Measurements from ENCODE around the gene ZFP92.
"Not testable (repeated sequence)": the region's sequence is repeated elsewhere in the genome, so short reads cannot be mapped to it uniquely, and the experiment has no call there.

The ZFP92 gene, protein sequence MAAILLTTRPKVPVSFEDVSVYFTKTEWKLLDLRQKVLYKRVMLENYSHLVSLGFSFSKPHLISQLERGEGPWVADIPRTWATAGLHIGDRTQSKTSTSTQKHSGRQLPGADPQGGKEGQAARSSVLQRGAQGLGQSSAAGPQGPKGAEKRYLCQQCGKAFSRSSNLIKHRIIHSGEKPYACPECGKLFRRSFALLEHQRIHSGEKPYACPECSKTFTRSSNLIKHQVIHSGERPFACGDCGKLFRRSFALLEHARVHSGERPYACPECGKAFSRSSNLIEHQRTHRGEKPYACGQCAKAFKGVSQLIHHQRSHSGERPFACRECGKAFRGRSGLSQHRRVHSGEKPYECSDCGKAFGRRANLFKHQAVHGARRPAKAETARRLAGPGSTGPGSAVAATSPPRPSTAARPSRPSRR

DNA sequence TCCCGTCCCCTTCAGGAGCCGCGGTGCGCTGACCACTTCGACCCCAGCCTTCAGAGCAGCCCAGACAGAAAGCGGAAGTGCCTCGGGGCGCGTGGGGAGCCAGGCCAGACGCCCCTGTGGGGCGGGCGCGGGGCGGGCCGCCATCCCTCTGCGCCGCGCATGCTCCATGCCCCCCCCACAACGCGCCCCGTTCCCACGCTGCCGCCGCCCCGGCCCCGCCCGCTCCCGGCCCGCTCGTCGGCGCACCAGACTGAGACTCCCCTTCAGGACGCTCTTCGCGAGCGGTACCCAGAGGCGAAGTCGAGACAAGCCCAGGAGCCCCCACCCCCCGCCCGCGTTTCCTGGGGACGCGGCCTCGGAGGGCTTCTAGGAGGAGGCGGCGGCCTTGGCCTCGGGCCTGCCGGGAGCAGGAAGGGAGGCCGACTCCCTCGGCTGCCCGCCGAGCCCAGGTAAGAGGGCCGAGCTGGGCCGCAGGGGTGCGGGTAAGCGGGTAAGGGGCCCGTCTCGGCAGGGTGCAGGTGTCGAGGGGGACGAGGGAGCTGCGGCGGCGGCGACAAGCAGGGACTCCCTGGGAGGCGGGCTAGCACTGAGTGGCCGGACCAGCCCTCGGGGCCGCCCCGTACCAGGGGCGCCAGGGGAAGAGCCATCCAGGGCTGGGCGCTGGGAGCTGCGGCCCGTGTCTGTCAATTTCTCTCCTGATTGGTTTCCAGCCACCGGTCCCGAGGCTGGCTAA is at the start of gene ZFP92:
TSS of gene ZFP92 (plus strand) at position 218 of the 733 bp plus-strand sequence. CDS start 6,851 bp downstream, outside the sequence.
- peak in 1 of 2 donors; percentile 36 for DNase-seq (ENCODE audit: low read depth in 2 of 2)

DNA sequence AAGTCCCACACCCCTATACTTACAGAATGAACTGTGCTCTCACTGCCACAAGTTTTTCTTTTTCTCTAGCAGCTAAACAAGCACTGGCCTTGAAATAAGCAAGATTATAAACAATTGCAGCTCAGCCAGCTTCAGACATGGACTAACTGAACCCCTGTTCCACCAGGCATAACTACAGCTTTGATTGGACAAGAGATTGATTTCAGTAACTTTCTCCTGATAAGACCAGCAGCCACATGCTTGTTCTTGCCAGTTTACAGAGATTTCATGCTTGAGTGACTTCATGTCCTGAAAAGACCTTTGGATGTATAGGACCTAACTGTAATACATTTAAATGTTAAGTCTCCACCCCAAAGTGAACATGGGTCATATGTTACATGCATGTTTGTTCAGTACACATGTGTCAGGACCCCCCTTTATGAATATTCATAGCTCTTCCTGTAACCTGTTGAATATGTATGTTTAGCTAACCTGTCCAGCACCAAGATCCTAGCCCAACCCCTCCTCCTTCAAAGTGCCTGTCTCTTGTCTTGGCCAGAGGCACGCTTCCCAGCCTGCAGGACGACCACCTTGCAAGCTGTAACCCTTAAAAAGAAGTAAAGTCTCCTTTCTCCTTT is 49.4 kb upstream of the ZFP92 start:
- no peak for DNase-seq (ENCODE audit: low read depth in 2 of 2)

DNA sequence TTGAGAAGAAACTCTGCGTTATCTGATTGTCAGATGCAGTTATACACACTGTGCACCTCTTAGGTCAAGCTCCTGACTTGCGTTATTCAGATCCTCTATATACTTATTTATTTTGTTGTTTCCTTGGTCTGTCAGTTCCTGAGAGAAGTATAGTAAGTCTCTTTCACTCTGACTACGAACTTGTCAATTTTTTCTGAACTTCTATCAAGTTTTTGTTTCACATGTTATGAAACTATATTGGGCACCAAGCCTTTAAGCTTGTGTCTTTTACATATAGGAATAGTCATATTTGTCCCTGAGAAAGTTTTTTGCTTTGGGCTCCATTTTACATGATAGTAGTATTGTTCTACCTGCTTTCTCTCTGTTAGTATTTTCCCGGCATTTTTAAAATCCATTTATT is 45.6 kb upstream of the ZFP92 start:
- no peak for DNase-seq (ENCODE audit: low read depth in 2 of 2)

DNA sequence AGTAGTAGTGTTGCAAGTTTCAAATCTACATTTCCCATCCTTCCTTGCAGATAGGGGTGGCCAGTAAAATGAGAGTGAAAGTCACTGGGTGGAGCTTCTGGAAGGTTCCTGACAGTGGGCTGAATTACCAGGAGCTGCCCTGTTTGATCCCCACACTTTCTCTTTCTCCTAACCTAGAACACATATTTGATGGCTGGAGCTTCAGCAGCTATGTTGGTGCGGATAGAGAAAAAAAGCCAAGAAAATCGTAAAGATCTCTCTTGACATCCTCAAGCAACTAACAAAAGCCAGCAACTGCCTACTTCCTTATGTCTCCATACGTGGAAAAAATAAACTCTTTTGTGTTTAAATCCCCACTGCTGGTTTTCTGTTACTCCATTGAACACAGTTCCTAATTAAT is 45.2 kb upstream of the ZFP92 start:
- DNase-seq (ENCODE audit: low read depth in 2 of 2) = no peak

DNA sequence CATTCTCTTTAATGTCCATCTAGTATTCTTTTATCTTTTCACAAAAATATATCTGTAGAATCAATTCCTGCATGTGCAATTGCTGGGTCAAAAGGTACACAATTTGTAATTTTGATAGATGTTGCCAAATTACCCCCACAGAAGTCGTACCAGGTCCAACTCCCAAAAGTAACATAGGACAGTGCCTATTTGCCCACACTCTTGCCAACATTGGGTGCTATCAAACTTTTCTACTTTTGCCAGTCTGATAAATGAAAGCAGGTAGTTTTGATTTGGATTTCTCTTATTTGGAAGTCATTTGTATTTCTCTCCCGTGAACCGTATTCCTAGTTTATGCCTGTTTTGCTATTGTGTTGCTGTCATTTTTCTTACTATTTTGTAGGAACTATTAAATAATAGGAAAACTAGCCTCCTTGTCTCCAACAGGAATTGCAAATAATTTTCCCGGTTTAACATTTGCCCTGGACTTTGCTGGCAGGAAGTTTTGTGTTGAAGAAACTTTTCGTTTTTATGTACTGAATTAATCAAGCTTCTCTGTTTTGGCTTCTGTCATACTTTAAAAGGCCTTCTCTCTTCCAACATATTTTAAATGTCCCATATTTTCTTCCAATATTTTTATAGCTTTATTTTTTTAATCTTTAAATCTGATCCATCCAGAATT is 44.3 kb upstream of the ZFP92 start:
- DNase-seq (ENCODE audit: low read depth in 2 of 2) = no peak

DNA sequence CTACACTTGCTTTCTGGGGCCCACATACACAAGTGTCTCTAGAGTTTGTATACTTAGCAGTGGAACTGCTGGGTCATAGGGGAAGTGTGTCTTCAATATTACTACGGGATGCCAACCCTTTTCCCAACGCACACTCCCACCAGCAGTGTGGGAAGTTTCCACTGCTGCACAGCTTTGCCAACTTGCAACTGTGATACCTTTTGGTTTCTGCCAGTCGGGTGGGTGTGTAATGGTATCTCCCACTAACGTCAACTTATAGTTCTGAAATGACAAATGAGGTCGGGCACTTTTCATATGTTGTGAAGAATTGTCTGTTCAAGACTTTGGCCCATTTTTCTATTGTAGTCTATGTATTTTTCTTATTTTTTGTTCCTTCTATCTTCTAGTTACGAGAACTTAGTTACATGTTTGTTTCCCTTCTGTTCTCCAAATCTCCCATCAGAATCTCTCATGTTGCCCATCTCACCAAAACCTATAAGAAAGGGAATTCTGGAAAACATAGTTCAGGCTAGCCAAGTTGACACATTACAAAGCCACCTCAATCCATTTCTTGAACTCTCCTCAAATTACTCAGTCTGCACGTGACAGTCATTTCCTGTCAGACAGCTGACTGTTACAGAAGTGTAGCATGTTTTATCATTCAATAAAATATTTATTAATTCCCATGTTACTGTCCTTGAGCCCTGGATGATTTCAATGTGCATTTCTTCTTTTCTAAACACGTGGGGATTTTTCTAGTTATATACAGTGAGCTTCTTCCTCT is 40.8 kb upstream of the ZFP92 start:
- DNase-seq (ENCODE audit: low read depth in 2 of 2) = no peak

DNA sequence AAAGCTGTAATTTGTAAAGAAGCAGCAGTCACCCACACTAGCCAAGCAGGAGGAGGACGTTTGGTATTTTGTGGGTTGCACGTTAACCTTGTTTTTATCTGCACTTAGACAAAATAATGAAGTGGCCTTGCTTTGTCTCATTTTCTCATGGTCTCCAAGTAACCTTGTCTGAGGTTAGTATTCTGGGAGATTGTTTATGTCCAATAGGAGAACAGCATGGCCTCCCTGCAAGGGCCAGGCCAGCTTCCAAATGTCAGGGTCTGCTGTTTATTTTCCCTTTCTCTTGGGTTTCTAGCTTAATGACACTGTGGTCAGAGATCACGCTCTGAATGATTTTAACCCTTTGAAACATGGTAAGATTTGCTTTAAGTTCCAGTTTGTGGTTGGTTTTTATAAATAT is 40.0 kb upstream of the ZFP92 start:
- no peak for DNase-seq (ENCODE audit: low read depth in 2 of 2)

DNA sequence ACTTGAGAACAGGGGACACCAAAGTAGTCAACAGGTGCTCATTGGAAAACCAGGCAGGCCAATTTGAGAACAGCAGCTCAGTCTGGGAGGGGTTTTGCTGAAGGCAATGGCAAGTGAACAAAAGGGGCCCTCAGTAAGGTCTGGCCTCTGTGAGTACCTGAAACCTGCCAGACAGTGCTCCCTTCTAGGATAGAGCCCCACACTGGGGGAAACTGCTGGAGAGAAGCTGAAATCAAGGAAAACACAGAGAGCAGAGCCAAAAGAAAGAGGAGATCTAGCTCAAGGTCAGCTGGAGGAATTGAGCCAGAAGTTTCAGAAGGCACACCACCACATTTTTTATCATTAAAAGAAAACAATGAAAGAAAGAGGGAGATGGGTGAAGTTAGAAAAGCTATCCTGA is 38.3 kb upstream of the ZFP92 start:
- DNase-seq (ENCODE audit: low read depth in 2 of 2) = no peak

DNA sequence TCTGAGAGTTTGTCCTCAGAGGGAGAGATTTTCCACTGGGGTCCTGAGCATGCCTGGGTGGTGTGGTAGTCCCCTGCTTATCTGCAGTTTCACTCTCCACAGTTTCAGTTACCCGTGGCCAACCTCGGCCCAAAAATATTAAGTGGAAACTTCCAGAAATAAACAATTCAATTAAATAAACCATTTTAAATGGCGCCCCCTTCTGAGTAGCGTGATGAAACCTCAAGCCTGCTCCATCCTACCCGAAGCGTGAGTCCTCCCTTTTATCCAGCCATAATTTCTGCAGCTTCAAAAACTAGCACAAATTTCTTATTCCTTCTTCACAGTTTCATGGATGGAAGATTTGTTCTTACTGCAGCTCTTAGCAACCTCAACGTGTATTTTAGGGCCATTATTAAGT is 36.8 kb upstream of the ZFP92 start:
- DNase-seq (ENCODE audit: low read depth in 2 of 2) = no peak

DNA sequence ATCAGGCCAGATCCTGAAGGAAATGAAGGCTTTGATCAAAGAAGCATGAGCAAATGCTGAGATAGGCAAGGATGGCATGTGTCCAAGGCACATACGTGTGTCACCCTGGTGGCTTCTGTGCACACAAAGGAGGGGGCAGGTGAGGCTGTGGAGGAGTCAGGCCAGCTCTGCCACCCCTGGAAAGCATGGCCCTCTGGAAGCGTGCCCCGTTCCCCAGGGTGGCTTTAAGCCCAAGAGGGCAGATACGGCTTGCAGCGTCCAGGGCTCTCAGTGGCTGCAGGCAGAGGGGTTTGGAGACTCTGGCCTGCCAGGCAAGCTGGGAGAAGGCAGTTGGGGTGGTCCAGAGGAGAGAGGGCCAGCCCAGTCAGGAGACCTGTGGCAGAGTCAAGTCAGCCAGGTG is 35.7 kb upstream of the ZFP92 start:
- no peak for DNase-seq (ENCODE audit: low read depth in 2 of 2)

DNA sequence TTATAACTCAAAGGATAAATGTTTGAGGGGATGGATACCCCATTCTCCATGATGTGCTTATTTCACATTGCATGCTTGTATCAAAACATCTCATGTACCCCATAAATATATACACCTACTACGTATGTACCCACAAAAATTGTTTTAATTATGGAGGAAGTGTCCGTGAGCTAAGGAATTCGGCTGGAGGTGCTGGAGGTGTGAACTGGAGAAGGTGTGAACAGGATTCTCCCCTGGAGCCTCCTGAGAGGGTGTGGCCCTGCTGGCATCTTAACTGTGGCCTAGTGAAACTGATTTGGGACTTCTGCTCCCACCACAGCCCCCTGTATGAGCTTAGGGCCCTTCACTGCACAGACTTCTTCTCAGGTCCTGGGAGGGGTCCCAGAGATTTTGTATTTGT is 33.5 kb upstream of the ZFP92 start:
- DNase-seq (ENCODE audit: low read depth in 2 of 2) = no peak

DNA sequence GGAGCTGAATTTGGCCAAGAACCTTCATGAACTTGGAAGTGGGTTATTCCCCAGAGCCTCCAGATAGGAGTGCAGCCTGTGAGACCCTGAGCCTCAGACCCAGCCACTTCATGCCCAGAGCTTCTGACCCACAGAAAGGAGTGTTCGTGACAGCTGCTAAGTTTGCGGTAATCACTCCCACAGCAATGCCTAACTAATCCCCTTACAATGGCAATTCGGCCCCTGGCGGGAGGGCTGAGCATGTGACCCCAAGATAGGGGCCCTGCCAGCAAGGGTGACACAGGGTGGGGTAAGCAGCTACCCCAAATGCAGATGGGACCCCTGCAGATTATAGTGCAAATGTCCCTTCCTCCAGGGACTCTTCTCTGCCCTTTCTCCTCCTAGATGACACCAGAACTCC is 32.7 kb upstream of the ZFP92 start:
- no peak for DNase-seq (ENCODE audit: low read depth in 2 of 2)

DNA sequence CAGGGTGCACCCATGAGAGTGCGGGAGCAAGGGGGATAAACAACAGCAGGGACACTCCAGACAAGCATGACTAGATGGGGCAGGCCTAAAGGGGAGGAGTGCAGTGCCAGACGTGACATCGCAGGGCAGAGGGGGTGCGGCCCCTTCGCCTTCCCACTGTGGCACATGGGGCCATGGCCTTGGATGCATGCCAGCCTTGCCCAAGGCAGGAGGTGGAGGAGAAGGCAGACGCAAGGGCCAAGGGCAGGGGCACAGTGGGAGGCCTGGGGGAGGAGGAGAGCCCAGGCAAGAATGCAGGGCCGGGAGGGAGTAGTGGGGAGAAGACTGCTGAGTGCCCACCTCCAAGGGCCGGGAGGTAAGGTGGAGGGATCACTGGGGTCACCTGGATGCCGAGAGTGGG is 31.8 kb upstream of the ZFP92 start:
- no peak for DNase-seq (ENCODE audit: low read depth in 2 of 2)

DNA sequence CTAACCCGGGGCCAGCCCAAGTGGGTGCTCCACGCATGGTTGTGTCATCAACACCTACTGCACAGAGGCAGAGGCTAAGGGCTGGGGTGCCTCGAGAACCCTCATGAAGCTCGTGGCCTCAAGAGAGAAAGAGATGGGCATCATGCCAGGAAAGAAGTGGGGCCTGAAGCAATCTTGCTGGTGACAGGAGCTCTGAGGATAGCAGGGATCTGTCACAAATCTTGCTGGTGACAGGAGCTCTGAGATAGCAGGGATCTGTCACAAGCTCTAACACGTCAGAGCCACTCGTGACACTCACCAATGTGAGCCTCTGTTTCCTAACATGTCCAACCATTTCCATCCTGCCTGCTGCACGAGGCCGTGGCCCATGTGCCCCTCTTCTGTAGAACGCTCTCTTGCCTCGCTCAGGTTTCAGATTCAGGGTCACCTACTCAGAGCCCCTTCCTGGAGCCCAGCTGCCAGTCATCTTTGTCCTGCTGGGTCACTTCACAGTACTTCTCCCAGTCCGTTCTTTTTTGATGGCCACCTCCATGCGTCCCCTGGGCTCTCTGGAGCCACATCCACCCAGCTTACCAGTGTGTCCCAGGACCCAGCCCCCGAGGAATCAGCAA is 31.2 kb upstream of the ZFP92 start:
- DNase-seq (ENCODE audit: low read depth in 2 of 2) = no peak

DNA sequence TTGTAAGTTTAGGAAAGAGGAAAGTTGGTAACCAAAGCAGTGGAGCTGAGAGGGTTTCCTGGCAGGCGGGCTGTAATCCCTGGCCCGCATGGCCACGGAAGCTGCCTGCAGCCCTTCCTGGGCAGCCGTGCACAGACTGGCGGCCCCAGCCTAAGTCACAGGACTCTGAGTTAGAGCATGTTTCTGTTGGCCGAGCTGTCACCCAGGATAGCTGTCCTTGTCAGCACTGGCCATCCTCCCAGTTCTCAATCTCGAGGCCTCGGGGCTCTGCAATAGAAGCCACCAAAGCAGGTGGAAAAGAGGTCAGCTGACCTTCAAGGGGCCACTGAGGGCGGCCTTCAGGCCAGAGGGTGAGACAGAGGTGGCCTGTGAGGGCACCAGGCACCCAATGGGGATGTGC is 30.6 kb upstream of the ZFP92 start:
- no peak for DNase-seq (ENCODE audit: low read depth in 2 of 2)

DNA sequence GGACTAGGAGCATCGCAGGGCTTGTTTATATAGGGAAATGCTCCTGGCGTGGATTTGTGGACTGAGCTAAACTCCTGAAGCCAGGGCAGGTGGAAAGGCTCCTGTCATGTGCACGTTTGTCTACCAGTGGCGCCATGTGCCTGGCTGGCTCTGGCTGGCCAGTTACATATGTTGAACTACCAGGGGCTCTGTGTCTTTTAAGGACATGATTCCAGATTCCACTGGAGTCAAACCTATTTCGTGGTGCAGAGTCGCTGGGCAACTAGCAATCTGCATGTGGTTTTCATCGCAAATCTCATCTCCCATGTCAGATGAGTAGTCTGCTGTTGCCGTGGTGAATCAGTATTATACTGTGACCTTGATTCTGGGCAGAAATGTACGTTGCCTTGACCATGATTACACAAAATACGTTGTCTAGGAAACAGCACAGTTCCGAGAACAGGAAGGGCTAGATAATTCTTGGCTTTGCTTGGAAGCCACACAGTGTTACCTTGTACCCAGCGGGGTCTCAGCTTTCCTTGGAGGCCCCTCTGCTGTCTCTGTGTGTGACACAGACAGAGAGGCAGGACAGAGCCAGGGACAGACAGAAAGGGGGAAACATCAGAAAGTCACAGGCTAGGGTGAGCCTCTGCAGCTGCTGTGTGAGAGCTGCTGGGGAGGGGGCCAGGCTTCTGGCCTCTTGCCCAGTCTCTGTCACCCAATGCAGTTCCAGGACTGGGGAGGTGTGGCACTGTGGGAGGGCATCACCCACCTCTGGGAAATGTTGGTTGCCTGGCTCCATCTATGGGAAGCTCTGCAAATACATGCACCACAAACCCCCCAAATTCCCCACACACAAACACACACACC is 29.4 kb upstream of the ZFP92 start:
- DNase-seq (ENCODE audit: low read depth in 2 of 2) = no peak

DNA sequence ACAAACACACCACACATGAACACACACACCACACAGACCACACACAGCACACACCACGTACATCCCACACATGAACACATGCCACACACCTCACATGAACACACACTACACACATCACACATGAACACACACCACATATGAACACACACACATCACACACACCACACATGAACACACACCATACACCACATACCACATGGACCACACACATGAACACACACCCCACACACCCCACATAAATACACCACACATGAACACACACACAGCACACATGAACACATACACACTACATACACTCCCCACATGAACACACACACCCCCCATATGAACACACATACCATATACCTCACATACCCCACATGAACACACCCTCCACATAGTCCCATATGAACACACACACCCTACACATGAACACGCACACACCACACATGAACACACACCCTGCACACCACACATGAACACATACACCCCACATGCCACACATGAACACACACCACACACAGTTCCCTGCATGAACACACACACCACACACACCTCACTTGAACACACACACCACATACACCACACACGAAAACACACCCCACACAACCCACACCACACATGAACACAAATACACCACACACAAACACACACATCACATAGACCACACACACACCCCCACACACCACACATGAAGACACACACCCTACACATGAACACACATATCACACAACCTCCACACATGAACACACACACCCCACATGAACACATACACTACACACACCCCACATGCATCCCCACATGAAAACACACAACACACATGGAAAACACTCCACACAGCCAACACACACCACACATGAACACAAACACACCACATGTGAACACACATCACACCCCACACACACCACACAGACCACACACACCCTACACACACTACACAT is 28.4 kb upstream of the ZFP92 start:
- DNase-seq (ENCODE audit: low read depth in 2 of 2) = no peak

DNA sequence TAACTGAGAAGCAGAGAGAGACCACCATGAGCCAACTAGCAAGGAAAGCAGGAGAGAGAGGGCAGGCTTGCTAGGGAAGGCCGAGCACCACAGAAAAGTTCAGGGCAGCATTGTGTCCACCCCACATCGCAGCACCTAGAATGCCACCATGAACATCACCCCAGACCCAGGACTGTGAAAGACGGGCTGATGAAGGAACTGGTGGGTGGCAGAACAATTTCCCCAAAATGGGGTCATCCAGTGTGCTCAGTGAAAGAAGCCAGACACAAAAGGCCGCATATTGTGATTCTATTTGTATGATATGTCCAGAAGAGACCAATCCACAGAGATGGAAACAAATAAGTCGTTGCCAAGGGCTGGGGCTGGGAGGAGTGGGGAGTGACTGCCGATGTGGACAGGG is 26.9 kb upstream of the ZFP92 start:
- DNase-seq (ENCODE audit: low read depth in 2 of 2) = no peak

DNA sequence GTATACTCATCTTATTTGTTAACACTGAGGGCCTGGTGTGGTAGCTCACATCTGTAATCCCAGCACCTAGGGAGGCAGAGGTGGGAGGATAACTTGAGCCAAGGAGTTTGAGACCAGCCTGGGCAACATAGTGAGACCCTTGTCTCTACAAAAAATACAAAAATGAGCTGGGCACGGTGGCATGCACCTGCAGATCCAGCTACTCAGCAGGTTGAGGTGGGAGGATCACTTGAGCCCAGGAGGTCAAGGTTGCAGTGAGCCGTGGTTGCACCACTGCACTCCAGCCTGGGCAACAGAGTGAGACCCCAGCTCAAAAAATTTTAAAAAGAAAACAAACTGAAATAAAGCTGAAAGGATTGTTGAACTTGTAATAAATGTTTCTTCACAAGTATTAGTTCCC is 26.3 kb upstream of the ZFP92 start:
- DNase-seq (ENCODE audit: low read depth in 2 of 2) = not testable (repeated sequence)
